ENCODE results near the gene EDN1.

- TF ChIP-seq CTCF (IDR thresholded peaks at IDR 0.05) (no peak), POLR2A (IDR thresholded peaks at IDR 0.05) (no peak)
These were observed 10.9 kb downstream of the EDN1 start for GRCh38 chr6:12301018-12301417.
